ENCODE results near the gene YDJC. TPM values are rescaled to one million over a fixed set of nuclear protein-coding genes. Genes with fewer than 3 reads are reported as not detected.

YDJC gene
- total and polyA plus RNA-seq, 9 of the 15 experiments (the other 6 are each of a cell fraction or from before 2014, with no cell fraction given): 13.5 to 871 (median 164) TPM

- TF ChIP-seq MGA (IDR thresholded peaks at IDR 0.05) (no peak), ATF6 (CRISPR knock-in tag; IDR thresholded peaks at IDR 0.05) (no peak), NFXL1 (CRISPR knock-in tag; IDR thresholded peaks at IDR 0.05) (no peak), JUN (IDR thresholded peaks at IDR 0.05; ENCODE audit: borderline replicate concordance, low read depth, low read length) (0 out of 2 replicates have a peak, but pooled peaks have one; percentile 0), JUN (CRISPR knock-in tag; IDR thresholded peaks at IDR 0.05; ENCODE audit: borderline replicate concordance) (no peak), MAFF (IDR thresholded peaks at IDR 0.05; ENCODE audit: low read length) (no peak; the same call in 1 of the 2 replicates), ZNF134 (CRISPR knock-in tag; conservative IDR thresholded peaks at IDR 0.05) (no peak), NFE2 (IDR thresholded peaks at IDR 0.05; ENCODE audit: low read depth) (no peak), ZNF79 (CRISPR knock-in tag; IDR thresholded peaks at IDR 0.05; ENCODE audit: low read depth) (no peak)
- TF ChIP-seq, protein P1, sequence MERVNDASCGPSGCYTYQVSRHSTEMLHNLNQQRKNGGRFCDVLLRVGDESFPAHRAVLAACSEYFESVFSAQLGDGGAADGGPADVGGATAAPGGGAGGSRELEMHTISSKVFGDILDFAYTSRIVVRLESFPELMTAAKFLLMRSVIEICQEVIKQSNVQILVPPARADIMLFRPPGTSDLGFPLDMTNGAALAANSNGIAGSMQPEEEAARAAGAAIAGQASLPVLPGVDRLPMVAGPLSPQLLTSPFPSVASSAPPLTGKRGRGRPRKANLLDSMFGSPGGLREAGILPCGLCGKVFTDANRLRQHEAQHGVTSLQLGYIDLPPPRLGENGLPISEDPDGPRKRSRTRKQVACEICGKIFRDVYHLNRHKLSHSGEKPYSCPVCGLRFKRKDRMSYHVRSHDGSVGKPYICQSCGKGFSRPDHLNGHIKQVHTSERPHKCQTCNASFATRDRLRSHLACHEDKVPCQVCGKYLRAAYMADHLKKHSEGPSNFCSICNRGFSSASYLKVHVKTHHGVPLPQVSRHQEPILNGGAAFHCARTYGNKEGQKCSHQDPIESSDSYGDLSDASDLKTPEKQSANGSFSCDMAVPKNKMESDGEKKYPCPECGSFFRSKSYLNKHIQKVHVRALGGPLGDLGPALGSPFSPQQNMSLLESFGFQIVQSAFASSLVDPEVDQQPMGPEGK (CRISPR knock-in tag; IDR thresholded peaks at IDR 0.05; ENCODE audit: borderline replicate concordance): no peak
These were observed 13.0 kb upstream of the YDJC start (continued) for GRCh38 chr22:21642584-21643448.

All from K562 (cell line).